SIG-M5 treated with dmso at 0.1 percent for 504 hours (cell line): ENCODE measurements around the gene TOR2A.
A peak's percentile ranks its signal among the peaks of the same experiment; 100 is the strongest.

Source experiments
- DNase-seq: peaks from one replicate; lab custom pipeline; 2025; ENCODE audit not compliant: unreplicated experiment; lab: John Stamatoyannopoulos, UW

TOR2A gene

GRCh38 chr9:127734747-127735529, at the start of gene TOR2A:
TSS of gene TOR2A (minus strand) at chr9:127735294. CDS start at chr9:127735270, 24 bp downstream.
- DNase-seq: peak; percentile 95

DNA sequence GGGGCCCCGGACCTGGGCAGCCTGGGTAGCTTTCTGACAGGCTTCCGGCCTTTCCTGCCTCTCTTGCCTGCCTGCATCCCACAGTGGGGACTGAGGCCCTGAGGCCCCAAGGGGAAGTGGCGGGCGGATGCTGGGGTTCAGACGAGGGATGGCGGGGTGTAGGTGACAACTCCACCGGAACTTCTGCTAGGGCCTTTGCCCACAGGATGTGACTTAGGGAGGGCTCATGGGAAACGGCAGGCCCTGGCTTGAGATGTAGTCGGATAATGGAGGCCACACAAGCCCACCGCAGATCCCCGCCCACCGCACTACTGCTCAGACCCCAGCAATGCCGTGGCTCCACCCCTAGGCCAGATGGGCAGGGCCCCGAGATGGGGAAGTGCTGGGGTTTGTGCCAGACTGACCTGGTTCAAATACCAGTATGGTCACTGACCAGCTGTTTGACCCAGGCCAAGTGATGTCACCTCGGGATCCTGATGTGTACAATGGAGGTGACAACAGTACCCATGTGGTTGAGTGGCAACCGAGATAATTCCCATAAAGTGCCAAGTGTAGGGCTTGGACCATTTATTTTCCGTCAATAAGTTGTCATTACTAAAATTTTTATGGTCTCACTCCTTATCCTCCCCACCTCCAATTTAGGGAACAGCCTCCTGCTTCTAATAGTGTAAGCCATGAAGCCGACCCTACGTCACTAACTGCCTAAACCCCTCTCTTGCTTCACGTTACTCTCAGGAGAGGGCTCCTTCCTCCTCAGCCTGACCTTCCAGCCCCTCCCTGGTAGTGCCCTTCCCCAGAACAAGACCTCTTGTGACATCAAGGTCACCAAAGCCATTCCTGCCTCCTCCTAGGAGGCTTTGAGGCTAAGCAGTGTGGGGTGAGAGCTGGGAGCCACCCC, 48.3 kb upstream of the TOR2A start:
- DNase-seq: peak; percentile 93

DNA sequence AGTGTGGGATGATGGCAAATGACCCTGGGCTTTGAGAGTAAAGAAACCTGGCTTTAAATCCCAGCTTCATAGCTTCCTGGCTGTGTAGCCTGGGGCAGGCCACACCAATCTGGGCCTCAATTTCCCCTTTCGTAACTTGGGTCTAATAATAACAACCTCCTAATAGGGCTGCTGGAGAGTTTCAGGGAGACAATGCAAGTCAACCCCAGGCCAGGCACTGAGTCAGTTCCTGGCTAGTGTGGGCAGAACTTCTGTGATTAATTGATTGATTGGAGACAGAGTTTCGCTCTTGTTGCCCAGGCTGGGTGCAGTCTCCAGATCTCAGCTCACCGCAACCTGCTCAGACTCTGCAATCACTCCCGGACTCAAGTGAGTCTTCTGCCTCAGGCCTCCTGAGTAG, 46.7 kb upstream of the TOR2A start:
- DNase-seq: no peak

GRCh38 chr9:127780909-127781308, 45.8 kb upstream of the TOR2A start:
- peak; percentile 88 for DNase-seq

- no peak for DNase-seq
Observed at GRCh38 chr9:127780126-127780885, 45.2 kb upstream of the TOR2A start.

DNA sequence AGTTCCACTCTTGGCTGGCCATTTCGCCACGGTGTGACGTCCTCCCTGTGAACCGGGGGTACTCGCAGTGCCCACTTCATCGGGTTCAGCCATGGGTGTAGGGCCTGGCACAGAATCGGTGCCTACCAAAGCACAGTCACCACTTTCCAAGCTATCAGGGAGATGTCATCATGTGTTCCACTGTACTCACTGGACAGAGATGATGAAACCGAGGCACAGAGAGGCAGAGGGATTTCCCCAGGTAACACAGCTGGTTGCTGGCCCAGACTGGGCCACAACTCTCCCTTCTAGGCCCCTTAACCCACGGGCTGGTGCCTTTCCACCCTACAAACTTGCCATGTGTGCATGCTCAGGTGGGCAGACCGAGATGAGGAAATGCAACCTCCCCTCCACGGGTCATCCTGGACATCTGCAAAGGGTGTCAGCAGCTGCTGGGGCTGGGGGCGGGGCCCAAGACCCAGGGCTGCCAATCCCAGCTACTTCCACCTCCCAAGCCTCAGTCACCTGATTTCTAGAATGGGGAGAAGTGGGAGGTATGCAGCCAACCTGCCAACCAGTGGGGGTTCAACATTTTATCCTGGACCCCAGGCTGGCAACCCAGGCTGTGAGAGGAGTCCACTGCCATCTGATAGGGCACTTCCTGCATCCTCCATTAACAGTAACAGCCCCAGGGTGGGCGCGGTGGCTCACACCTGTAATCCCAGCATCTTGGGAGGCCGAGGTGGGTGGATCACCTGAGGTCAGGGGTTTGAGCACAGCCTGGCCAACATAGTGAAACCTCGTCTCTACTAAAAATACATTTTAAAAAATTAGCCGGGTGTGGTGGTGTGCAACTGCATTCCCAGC, 44.3 kb upstream of the TOR2A start:
- DNase-seq: peak; percentile 62

GRCh38 chr9:127778280-127779135, 43.4 kb upstream of the TOR2A start, which contains the start of gene SH2D3C:
TSS of gene SH2D3C (minus strand) at chr9:127778666. CDS start at chr9:127778627, 39 bp downstream.
- peak; percentile 86 for DNase-seq

GRCh38 chr9:127777368-127777980, 42.4 kb upstream of the TOR2A start:
- DNase-seq: no peak

- DNase-seq: no peak
Observed at GRCh38 chr9:127776924-127777289, 41.8 kb upstream of the TOR2A start.

- DNase-seq: peak; percentile 79
Observed at GRCh38 chr9:127776195-127776923, 41.3 kb upstream of the TOR2A start.

DNA sequence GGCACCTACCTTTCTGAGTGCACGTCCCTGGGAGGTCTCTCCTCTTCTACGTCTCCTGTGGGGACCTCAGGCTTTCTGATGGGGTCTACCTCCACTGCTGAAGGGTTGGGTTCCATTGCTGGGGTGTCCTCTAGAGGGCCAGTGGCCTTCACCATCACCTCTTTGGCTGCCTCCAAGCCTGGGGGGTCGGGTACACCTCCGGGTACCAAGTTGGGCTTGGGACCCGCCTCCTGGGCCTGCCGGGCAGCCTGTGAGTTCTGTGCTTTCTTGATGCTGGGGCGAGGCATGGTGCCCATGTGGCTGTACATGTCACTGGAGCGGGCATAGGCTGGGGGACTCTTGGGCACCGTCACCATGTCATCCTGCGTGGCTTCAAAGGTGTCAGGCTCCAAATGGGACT, 38.9 kb upstream of the TOR2A start:
- no peak for DNase-seq

DNA sequence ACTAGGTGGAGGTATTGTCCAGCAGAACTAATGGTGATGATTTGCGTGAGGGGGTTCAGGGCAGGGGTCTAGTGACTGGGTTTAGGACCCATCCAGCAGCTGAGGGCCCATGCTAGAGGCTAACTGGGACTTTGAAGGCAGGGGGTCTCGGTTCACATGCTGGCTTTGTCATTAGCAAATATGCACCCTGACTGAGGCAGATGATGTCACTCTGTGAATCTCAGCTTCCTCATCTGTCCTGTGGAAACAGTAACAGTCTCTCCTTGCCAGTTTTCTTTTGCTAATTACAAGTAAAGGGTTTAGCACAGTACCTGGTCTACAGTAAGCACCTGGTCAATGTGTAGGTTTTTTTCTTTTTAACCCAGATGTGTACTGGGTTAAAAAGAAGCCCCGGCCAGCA, 38.2 kb upstream of the TOR2A start:
- DNase-seq: no peak

- no peak for DNase-seq
Observed at GRCh38 chr9:127772603-127773002, 37.5 kb upstream of the TOR2A start.

GRCh38 chr9:127771570-127772189, 36.6 kb upstream of the TOR2A start:
- no peak for DNase-seq

DNA sequence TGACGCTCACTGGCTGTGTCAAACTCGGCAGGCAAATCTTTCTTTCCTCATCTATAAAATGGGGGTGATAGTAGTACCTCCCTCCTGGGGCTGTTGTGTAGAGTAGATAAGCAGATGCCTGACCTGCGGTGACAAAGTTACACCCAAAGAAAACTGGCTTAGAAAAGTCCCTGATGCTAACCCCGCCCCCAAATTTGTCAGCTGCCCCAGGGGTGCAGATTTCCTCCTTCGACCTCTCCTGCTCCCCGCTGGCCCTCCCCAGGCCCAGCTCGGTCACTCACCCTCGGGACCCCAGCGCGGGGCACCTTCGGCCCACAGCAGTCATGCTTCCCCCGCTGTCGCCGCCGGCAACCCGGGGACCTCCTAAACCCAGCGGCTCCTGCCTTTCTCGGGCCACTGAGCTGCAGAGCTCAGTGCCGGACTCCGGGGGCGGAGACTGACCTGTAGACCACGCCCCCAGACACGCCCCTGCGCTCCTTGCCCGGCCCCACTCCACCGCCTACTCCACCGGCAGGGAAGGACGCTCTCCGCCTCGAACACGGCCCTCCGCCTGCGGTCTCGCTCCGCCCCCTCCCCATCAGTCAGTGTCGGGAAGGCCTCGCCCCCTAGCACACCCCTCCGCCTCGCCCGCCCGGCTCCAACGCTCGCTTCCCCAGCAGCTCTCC, 35.9 kb upstream of the TOR2A start:
- DNase-seq: peak; percentile 96

- DNase-seq: no peak
Observed at GRCh38 chr9:127770583-127770904, 35.5 kb upstream of the TOR2A start.

- DNase-seq: no peak
Observed at GRCh38 chr9:127769929-127770582, 35.0 kb upstream of the TOR2A start.
